ENCODE results near the gene SRPK2. TPM values are rescaled to one million over a fixed set of nuclear protein-coding genes. Genes with fewer than 3 reads are reported as not detected.
"Not testable (repeated sequence)": the region's sequence is repeated elsewhere in the genome, so short reads cannot be mapped to it uniquely, and the experiment has no call there.

The SRPK2 gene
- total RNA-seq, 1 experiment from 2014 or later: 69.7 TPM

- Histone ChIP-seq H3K27me3 (no peaks in the 10 kb centered on the region), H3K4me3 (no peak overlapping the region), H3K27ac (no peak overlapping the region), H3K36me3 (no peaks in the 10 kb centered on the region), H3K9me3 (replicated peaks) (peaks cover 6% of the 10 kb centered on the region), H3K4me1 (peaks cover 12% of the 10 kb centered on the region)
- DNase-seq: no peak
These were observed 131.9 kb downstream of the SRPK2 start for GRCh38 chr7:105256761-105257231.

DNA sequence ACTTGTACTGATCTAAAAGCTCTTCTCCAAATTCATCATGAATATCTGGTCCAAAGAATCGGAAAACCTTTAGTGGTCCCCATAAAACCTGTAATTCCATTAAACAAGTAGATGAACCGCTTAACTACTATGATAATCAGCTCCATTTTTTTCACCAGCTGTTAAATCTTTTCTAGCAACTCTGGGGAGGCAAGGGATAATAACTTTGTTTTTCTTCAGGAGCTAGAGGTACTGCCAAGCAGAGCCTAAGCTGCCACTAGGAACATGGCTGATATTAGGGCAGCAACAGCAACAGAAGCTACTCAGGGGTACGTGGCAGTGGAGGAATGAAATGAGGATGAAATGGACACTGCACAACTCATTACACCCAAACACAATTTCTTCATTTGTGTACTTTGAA lies 138.0 kb downstream of the SRPK2 start:
- DNase-seq: no peak
- Histone ChIP-seq H3K27me3 (no peaks in the 10 kb centered on the region), H3K4me1 (peaks cover 12% of the 10 kb centered on the region), H3K4me3 (no peak overlapping the region), H3K36me3 (no peaks in the 10 kb centered on the region), H3K27ac (no peak overlapping the region), H3K9me3 (replicated peaks) (no peaks in the 10 kb centered on the region)

DNA sequence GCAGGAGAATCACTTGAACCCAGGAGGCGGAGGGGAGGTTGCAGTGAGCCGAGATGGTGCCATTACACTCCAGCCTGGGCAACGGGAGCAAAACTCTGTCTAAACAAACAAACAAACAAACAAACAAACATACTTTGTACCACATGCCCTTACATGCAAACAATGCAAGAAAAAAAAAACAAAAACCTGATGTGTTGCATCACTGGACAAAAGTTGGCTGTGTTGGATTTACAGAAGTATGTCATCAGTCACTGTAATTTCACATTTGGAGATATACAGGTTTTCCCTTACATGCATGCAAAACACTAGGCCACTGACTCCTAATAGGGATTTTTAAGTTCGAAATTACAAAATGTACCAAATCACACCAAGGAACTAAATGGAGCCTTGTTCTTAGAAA lies 138.5 kb downstream of the SRPK2 start:
- no peak for DNase-seq
- Histone ChIP-seq H3K4me1 (peaks cover 16% of the 10 kb centered on the region), H3K36me3 (no peaks in the 10 kb centered on the region), H3K4me3 (no peak overlapping the region), H3K27ac (no peak overlapping the region), H3K9me3 (replicated peaks) (no peaks in the 10 kb centered on the region), H3K27me3 (no peaks in the 10 kb centered on the region)

- Histone ChIP-seq H3K27me3 (no peaks in the 10 kb centered on the region), H3K27ac (no peak overlapping the region), H3K4me1 (peaks cover 21% of the 10 kb centered on the region), H3K9me3 (replicated peaks) (no peaks in the 10 kb centered on the region), H3K36me3 (no peaks in the 10 kb centered on the region), H3K4me3 (no peak overlapping the region)
- DNase-seq: no peak
These were observed 139.5 kb downstream of the SRPK2 start for GRCh38 chr7:105249216-105249615.

DNA sequence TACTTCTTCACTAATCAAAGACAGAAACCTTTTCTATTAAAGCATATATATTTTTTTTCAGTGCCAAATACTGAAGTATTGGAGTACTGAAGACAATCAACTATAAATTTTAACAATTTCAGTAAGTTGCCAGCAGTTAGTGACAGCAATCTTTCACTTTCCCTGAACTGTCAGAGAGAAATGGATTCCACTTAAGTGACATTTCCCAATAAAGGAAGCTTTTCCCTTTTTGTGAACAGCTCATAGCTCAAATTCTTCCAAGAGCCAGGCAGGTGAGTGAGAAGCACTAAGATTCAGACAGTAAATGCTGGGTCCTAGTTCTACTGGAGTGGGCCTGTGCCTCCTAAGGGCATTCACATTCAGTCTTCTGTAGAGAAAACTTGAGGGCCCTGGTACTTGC lies 142.0 kb downstream of the SRPK2 start:
- Histone ChIP-seq H3K36me3 (no peaks in the 10 kb centered on the region; the same call in 1 of the 2 replicates), H3K9me3 (replicated peaks) (no peaks in the 10 kb centered on the region), H3K27ac (no peak overlapping the region), H3K27me3 (no peaks in the 10 kb centered on the region), H3K4me1 (peaks cover 21% of the 10 kb centered on the region), H3K4me3 (no peak overlapping the region)
- DNase-seq: no peak

DNA sequence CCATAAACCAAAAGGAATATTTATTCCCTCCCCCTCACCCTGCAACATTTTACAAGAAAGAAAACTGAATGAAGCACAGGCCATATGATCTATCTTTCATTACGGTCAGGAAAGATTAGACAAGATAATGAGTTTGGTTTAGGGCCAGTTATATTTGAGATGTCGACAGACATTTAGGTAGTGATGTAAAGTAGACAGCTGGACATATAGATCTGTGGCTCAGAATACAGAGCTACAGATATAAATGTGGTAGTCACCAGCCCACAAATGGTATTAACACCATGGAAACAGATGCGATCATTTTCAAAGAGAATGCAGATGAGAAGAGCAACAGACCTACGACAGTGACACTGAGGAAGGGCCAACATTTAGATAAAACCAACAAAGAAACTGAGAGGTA lies 142.5 kb downstream of the SRPK2 start:
- Histone ChIP-seq H3K27ac (peak overlapping the region; percentile 65), H3K9me3 (replicated peaks) (no peaks in the 10 kb centered on the region), H3K4me1 (peaks cover 21% of the 10 kb centered on the region), H3K4me3 (peak overlapping the region; percentile 30), H3K36me3 (no peaks in the 10 kb centered on the region; the same call in 1 of the 2 replicates), H3K27me3 (no peaks in the 10 kb centered on the region)
- peak; percentile 29 to 79 for DNase-seq

DNA sequence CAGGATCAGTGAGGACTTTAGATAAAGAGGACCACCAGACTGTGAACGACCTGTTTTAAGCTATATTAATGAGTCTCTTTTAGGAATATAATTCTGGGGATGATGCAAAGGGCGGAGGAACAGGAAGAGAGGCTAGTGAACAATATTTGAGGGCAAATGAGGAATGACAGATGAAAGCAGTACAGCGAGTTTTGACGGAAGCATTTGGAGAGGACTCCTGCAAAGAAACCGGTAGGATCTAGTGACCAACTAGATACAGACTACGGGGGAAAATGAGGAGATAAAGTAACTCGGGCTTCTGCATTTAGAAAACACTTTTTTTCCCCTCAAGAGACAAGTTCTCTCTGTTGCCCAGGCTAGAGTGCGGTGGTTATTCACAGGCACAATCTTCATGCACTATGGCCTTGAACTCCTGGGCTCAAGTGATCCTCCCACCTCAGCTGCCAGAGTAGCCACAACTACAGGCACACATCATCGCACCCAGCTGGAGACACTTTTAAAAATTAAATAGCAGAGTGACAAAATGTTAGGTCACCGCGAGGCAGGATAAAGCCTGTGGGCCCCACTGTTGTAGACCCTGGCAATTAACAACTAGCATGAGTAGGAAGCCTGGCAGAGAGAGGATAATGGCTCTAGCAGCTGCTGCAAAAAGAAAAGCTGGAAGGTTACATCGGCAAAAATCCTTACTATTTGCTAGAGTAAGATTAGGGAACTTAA lies 143.2 kb downstream of the SRPK2 start:
- peak overlapping the region; percentile 65 for H3K27ac ChIP-seq
- peak; percentile 67 to 82 for DNase-seq
- no peaks in the 10 kb centered on the region; the same call in 1 of the 2 replicates for H3K36me3 ChIP-seq
- peak overlapping the region; percentile 30 for H3K4me3 ChIP-seq
- peaks cover 21% of the 10 kb centered on the region for H3K4me1 ChIP-seq
- no peaks in the 10 kb centered on the region for H3K27me3 ChIP-seq
- no peaks in the 10 kb centered on the region for H3K9me3 ChIP-seq (replicated peaks)

DNA sequence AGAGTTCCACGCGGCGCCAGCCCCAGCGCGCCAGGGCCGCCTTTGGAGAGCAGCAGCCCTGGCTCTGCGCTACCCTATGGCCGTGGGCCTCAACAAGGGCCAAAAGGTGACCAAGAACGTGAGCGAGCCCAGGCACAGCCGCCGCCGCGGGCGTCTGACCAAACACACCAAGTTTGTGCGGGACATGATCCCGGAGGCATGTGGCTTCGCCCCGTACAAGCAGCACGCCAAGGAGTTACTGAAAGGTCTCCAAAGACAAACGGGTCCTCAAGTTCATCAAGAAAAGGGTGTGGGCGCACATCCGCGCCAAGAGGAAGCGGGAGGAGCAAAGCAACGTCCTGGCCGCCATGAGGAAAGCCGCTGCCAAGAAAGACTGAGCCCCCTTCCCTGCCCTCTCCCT lies 144.1 kb downstream of the SRPK2 start:
- Histone ChIP-seq H3K27ac (no peak overlapping the region), H3K4me1 (peaks cover 21% of the 10 kb centered on the region), H3K9me3 (replicated peaks) (no peaks in the 10 kb centered on the region), H3K27me3 (no peaks in the 10 kb centered on the region), H3K4me3 (no peak overlapping the region), H3K36me3 (no peaks in the 10 kb centered on the region; the same call in 1 of the 2 replicates)
- DNase-seq: no peak

- H3K9me3 ChIP-seq (replicated peaks): no peaks in the 10 kb centered on the region
- H3K27ac ChIP-seq: no peak overlapping the region
- H3K4me3 ChIP-seq: no peak overlapping the region
- H3K4me1 ChIP-seq: peaks cover 12% of the 10 kb centered on the region
- DNase-seq: no peak
- no peaks in the 10 kb centered on the region for H3K27me3 ChIP-seq
- H3K36me3 ChIP-seq: no peaks in the 10 kb centered on the region; the same call in 1 of the 2 replicates
These were observed 147.5 kb downstream of the SRPK2 start for GRCh38 chr7:105241198-105241597.

DNA sequence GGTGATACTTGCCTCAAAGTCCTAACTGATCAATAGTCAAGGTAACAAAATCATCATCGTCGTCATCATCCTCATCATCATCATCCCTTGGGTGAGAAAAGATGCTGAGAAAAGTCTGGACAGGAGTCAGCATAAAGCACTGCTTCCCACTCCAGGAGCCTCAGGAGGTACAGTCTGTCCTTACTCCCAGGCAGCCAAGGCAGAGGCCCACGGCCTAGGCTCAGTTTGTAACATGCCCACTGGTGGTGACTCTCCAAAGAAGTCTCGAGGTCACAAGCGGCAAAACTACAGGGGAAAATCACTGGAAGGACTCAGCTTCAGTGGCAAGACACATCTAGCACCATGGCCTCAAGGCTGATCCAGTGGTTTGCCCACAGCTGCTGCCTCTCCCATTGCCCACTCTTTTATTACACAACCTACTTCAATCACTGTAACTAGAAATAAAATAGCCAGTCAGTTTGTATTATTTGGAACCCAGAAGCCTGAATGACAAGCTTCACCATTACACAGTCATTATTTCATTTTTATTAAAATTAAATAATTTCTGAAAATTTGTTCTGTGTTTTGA lies 150.4 kb downstream of the SRPK2 start:
- H3K27me3 ChIP-seq: no peaks in the 10 kb centered on the region
- peak in 1 of 2 experiments; percentile 20 for DNase-seq

GRCh38 chr7:105234886-105235285 lies 153.8 kb downstream of the SRPK2 start:
- H3K27ac ChIP-seq: no peak overlapping the region
- H3K36me3 ChIP-seq: no peaks in the 10 kb centered on the region
- no peaks in the 10 kb centered on the region for H3K9me3 ChIP-seq (replicated peaks)
- no peak for DNase-seq
- H3K4me1 ChIP-seq: peaks cover 11% of the 10 kb centered on the region
- no peaks in the 10 kb centered on the region for H3K27me3 ChIP-seq
- no peak overlapping the region for H3K4me3 ChIP-seq

More for the DNA sequence above, 150.4 kb downstream of the SRPK2 start:
- Histone ChIP-seq H3K4me1 (no peaks in the 10 kb centered on the region), H3K36me3 (no peaks in the 10 kb centered on the region; the same call in 1 of the 2 replicates), H3K27ac (no peak overlapping the region), H3K4me3 (no peak overlapping the region), H3K9me3 (replicated peaks) (no peaks in the 10 kb centered on the region)

DNA sequence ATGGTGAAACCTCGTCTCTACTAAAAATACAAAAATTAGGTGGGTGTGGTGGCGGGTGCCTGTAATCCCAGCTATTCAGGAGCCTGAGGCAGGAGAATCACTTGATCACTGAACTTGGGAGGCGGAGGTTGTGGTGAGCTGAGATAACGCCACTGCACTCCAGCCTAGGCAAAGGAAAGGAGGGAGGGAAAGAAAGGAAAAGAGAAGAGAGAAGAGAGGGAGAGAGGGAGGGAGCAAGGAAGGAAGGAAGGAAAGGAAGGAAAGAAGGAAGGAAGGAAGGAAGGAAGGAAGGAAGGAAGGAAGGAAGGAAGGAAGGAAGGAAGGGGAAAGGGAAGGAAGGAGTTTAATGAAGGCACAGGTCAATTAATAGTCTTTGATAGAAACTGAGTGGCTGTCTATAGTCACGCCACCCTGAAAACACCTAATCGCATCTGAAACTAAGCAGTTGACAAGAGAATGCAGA lies 155.9 kb downstream of the SRPK2 start:
- not testable (repeated sequence) for H3K36me3 ChIP-seq; H3K4me3 ChIP-seq; H3K27me3 ChIP-seq; H3K27ac ChIP-seq; DNase-seq; H3K9me3 ChIP-seq (replicated peaks)
- H3K4me1 ChIP-seq: peaks cover 13% of the 10 kb centered on the region

DNA sequence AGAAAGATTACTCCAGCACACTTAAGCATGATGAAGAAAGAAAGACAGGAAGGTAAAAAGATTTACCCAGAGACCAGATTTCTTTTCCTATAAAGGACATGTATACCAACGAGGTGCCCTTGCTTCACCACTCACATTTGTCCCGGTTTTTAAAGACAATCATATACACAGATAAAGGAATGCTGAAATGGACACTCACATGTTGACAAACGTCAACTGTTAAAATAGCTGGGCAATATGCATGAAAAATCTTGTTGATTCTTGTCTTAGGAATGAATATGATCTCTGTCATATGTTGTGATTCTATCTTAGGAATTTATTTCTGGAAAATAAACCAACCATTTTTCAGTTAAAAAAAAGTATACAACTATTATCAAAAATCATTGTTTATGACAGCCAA lies 158.2 kb downstream of the SRPK2 start:
- Histone ChIP-seq H3K4me1 (peaks cover 14% of the 10 kb centered on the region), H3K4me3 (no peak overlapping the region), H3K36me3 (no peaks in the 10 kb centered on the region), H3K9me3 (replicated peaks) (no peaks in the 10 kb centered on the region), H3K27ac (peak overlapping the region; percentile 26; the same call in 1 of the 2 replicates), H3K27me3 (no peaks in the 10 kb centered on the region)
- DNase-seq: peak in 1 of 2 experiments; percentile 24

GRCh38 chr7:105229641-105230040 lies 159.1 kb downstream of the SRPK2 start:
- no peaks in the 10 kb centered on the region for H3K27me3 ChIP-seq
- H3K36me3 ChIP-seq: no peaks in the 10 kb centered on the region
- peaks cover 23% of the 10 kb centered on the region for H3K4me1 ChIP-seq
- no peak overlapping the region for H3K4me3 ChIP-seq
- H3K9me3 ChIP-seq (replicated peaks): no peaks in the 10 kb centered on the region
- no peak for DNase-seq
- H3K27ac ChIP-seq: peak overlapping the region; percentile 26; the same call in 1 of the 2 replicates

DNA sequence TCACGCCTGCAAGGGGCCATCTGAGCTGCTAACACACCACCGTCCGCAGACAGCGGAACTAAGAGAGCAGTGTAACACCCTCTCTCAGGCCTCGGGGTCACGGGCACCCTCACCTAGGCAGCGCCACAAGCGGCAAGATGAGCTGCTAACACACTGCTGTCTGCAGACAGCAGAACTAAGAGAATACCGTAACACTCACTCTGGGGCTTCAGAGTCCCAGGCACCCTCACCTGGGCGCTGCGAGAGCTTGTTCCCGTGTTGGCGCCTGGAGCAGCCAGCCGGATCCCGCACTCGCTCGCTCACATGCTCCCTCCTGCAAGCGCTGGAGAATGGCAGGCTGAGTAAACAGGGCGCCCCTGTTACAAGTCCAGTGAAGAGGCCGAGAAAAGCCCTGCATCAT lies 160.2 kb downstream of the SRPK2 start:
- H3K27me3 ChIP-seq: no peaks in the 10 kb centered on the region
- no peak overlapping the region for H3K4me3 ChIP-seq
- peaks cover 29% of the 10 kb centered on the region for H3K4me1 ChIP-seq
- no peaks in the 10 kb centered on the region for H3K9me3 ChIP-seq (replicated peaks)
- no peak overlapping the region for H3K27ac ChIP-seq
- no peaks in the 10 kb centered on the region for H3K36me3 ChIP-seq
- DNase-seq: no peak
